HepG2 (cell line): ENCODE measurements around the gene PHYH. TPM values are rescaled to one million over a fixed set of nuclear protein-coding genes. Genes with fewer than 3 reads are reported as not detected.

Experiments
- CCDC6 ChIP-seq: sonication (generic); formaldehyde crosslinking; IDR thresholded peaks from 2 replicates; pipeline ENCODE4 v1.8.1; 2022; ENCODE audit warnings: mild to moderate bottlenecking, missing genetic modification reagents, moderate library complexity
- CENPX ChIP-seq: sonication (generic); formaldehyde crosslinking; IDR thresholded peaks from 2 replicates; pipeline ENCODE4 v1.9.0; 2021; ENCODE audit warnings: mild to moderate bottlenecking, missing genetic modification reagents, moderate library complexity
- HCFC1 ChIP-seq: fragments of 150-350 bp; IDR thresholded peaks from 2 replicates; pipeline ENCODE4 v1.6.1; 2014; ENCODE audit warnings: low read depth, low read length
- HHEX ChIP-seq: IDR thresholded peaks from 2 replicates; pipeline ENCODE4 v1.6.1; 2016; ENCODE audit warnings: control low read depth
- HOXA9 ChIP-seq: sonication (generic); formaldehyde crosslinking; IDR thresholded peaks from 2 replicates; pipeline ENCODE4 v1.8.1; 2022; ENCODE audit warnings: missing genetic modification reagents, mild to moderate bottlenecking, moderate library complexity, borderline replicate concordance
- RBFOX2 ChIP-seq: fragments of 200-400 bp; formaldehyde crosslinking; IDR thresholded peaks from 2 replicates; pipeline ENCODE4 v1.6.1; 2017; ENCODE audit warnings: low read depth, mild to moderate bottlenecking, low read length
- RFX5 ChIP-seq: IDR thresholded peaks from 2 replicates; pipeline ENCODE4 v1.6.1; 2011; ENCODE audit warnings: low read depth, low read length, improper control_type of control experiment
- SIX4 ChIP-seq: sonication (generic); formaldehyde crosslinking; IDR thresholded peaks from 2 replicates; pipeline ENCODE4 v1.4.0; 2020; ENCODE audit warnings: missing genetic modification reagents
- SP140L ChIP-seq: sonication (generic); formaldehyde crosslinking; IDR thresholded peaks from 2 replicates; pipeline ENCODE4 v1.4.0; 2020; ENCODE audit warnings: missing genetic modification reagents, borderline replicate concordance
- TBX2 ChIP-seq: sonication (generic); formaldehyde crosslinking; IDR thresholded peaks from 2 replicates; pipeline ENCODE4 v1.5.0; 2020; ENCODE audit warnings: missing genetic modification reagents, mild to moderate bottlenecking, borderline replicate concordance
- TRIM24 ChIP-seq: sonication (generic); formaldehyde crosslinking; IDR thresholded peaks from 2 replicates; pipeline ENCODE4 v1.8.0; 2022; ENCODE audit warnings: mild to moderate bottlenecking, missing genetic modification reagents
- ZBTB42 ChIP-seq: sonication (generic); formaldehyde crosslinking; IDR thresholded peaks from 2 replicates; pipeline ENCODE4 v1.5.0; 2020; ENCODE audit warnings: mild to moderate bottlenecking, missing genetic modification reagents
- ZFP62 ChIP-seq: sonication (generic); formaldehyde crosslinking; IDR thresholded peaks from 2 replicates; pipeline ENCODE4 v1.4.0; 2020; ENCODE audit warnings: missing genetic modification reagents
- ZNF17 ChIP-seq: sonication (generic); formaldehyde crosslinking; IDR thresholded peaks from 2 replicates; pipeline ENCODE4 v1.5.0; 2020; ENCODE audit warnings: mild to moderate bottlenecking, missing genetic modification reagents
- ZNF891 ChIP-seq: sonication (generic); formaldehyde crosslinking; IDR thresholded peaks from 2 replicates; pipeline ENCODE4 v1.5.0; 2020; ENCODE audit warnings: mild to moderate bottlenecking, missing genetic modification reagents
- polyA plus RNA-seq, 8 experiments: library from polyadenylated mRNA; depleted of rRNA in 3 of 8; stranded (reverse) in 7 of 8; unstranded in 1 of 8; fragments of >200 nt; fragmentation: Illumina TruSeq in 4 of 8; extraction: Trizol in 4 of 8; gene quantifications; 2 replicates each; pipeline versions ENCODE4 v1.2.1 to v1.2.3, GENCODE V29; 2011 to 2016; ENCODE audit warnings: low read depth in 4 of 8, missing spikeins in 1 of 8, mixed read lengths in 1 of 8; ENCODE audit not compliant: insufficient read depth in 1 of 8
- total RNA-seq, 5 experiments: library from RNA; depleted of rRNA; stranded (reverse); fragments of >200 nt; fragmentation: Illumina TruSeq; extraction: Trizol; gene quantifications; 2 replicates each; pipeline ENCODE4 v1.2.3, GENCODE V29; 2016; ENCODE audit warnings: low read depth in 1 of 5
- TF ChIP-seq, protein P1 (sequence below): sonication (generic); formaldehyde crosslinking; IDR thresholded peaks from 2 replicates; pipeline ENCODE4 v1.5.0; 2020; ENCODE audit warnings: missing genetic modification reagents
- TF ChIP-seq, protein P2 (sequence below): sonication (generic); formaldehyde crosslinking; IDR thresholded peaks from 2 replicates; pipeline ENCODE4 v1.4.0; 2020; ENCODE audit warnings: missing genetic modification reagents
- TF ChIP-seq, protein P3 (sequence below): sonication (generic); formaldehyde crosslinking; conservative IDR thresholded peaks from 2 replicates; pipeline ENCODE4 v1.5.0; 2020; ENCODE audit warnings: missing genetic modification reagents
- TF ChIP-seq, protein P4 (sequence below): sonication (generic); formaldehyde crosslinking; IDR thresholded peaks from 2 replicates; pipeline ENCODE4 v1.5.0; 2020; ENCODE audit warnings: mild to moderate bottlenecking, missing genetic modification reagents
- TF ChIP-seq, protein P5 (sequence below): sonication (generic); formaldehyde crosslinking; IDR thresholded peaks from 2 replicates; pipeline ENCODE4 v1.8.0; 2022; ENCODE audit warnings: mild to moderate bottlenecking, missing genetic modification reagents, borderline replicate concordance

Gene PHYH
- total and polyA plus RNA-seq, 2 of the 13 experiments (the other 11 are each of a cell fraction or from before 2014, with no cell fraction given): 27.2 to 34.5 TPM

DNA sequence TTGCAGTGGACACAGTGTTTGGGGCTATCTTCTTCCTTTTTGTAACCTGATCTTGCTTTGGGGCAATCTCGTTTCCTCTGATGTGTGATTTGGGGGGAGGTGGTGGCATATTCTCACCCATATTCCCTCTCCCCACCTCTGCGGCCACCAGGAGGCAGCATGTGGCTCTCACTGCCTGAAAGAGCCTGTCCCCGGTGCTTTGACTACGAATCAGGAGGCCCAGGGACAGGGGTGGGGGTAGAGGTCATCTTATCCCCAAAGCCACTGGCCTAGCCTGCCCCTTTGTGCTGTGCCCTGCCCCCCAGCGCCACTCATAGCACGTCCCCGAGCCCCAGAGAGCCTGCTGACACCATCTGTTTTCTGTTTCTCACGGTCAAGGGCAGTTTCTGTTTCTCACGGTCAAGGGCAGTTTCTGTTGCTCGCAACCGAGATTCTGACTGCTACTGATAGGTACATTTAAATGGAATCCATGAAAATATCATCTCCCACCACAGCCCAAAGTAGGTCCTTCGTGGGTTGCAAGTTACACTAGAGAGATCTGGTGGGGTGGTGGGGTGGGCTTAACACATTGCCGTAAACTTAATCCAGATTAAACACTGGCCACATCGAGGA lies 28.2 kb downstream of the PHYH start (continued):
- TF ChIP-seq, protein P1, sequence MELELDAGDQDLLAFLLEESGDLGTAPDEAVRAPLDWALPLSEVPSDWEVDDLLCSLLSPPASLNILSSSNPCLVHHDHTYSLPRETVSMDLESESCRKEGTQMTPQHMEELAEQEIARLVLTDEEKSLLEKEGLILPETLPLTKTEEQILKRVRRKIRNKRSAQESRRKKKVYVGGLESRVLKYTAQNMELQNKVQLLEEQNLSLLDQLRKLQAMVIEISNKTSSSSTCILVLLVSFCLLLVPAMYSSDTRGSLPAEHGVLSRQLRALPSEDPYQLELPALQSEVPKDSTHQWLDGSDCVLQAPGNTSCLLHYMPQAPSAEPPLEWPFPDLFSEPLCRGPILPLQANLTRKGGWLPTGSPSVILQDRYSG (CRISPR knock-in tag): no peak
- TF ChIP-seq TRIM24 (CRISPR knock-in tag): no peak
- no peak for TF ChIP-seq ZFP62
- TF ChIP-seq HOXA9 (CRISPR knock-in tag): no peak
- TF ChIP-seq, protein P2, sequence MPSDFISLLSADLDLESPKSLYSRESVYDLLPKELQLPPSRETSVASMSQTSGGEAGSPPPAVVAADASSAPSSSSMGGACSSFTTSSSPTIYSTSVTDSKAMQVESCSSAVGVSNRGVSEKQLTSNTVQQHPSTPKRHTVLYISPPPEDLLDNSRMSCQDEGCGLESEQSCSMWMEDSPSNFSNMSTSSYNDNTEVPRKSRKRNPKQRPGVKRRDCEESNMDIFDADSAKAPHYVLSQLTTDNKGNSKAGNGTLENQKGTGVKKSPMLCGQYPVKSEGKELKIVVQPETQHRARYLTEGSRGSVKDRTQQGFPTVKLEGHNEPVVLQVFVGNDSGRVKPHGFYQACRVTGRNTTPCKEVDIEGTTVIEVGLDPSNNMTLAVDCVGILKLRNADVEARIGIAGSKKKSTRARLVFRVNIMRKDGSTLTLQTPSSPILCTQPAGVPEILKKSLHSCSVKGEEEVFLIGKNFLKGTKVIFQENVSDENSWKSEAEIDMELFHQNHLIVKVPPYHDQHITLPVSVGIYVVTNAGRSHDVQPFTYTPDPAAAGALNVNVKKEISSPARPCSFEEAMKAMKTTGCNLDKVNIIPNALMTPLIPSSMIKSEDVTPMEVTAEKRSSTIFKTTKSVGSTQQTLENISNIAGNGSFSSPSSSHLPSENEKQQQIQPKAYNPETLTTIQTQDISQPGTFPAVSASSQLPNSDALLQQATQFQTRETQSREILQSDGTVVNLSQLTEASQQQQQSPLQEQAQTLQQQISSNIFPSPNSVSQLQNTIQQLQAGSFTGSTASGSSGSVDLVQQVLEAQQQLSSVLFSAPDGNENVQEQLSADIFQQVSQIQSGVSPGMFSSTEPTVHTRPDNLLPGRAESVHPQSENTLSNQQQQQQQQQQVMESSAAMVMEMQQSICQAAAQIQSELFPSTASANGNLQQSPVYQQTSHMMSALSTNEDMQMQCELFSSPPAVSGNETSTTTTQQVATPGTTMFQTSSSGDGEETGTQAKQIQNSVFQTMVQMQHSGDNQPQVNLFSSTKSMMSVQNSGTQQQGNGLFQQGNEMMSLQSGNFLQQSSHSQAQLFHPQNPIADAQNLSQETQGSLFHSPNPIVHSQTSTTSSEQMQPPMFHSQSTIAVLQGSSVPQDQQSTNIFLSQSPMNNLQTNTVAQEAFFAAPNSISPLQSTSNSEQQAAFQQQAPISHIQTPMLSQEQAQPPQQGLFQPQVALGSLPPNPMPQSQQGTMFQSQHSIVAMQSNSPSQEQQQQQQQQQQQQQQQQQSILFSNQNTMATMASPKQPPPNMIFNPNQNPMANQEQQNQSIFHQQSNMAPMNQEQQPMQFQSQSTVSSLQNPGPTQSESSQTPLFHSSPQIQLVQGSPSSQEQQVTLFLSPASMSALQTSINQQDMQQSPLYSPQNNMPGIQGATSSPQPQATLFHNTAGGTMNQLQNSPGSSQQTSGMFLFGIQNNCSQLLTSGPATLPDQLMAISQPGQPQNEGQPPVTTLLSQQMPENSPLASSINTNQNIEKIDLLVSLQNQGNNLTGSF: no peak
- TF ChIP-seq CCDC6 (CRISPR knock-in tag): no peak
- TF ChIP-seq HCFC1: no peak
- TF ChIP-seq, protein P3, sequence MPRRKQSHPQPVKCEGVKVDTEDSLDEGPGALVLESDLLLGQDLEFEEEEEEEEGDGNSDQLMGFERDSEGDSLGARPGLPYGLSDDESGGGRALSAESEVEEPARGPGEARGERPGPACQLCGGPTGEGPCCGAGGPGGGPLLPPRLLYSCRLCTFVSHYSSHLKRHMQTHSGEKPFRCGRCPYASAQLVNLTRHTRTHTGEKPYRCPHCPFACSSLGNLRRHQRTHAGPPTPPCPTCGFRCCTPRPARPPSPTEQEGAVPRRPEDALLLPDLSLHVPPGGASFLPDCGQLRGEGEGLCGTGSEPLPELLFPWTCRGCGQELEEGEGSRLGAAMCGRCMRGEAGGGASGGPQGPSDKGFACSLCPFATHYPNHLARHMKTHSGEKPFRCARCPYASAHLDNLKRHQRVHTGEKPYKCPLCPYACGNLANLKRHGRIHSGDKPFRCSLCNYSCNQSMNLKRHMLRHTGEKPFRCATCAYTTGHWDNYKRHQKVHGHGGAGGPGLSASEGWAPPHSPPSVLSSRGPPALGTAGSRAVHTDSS (CRISPR knock-in tag): no peak
- no peak for TF ChIP-seq HHEX (CRISPR knock-in tag)
- no peak for TF ChIP-seq ZNF17
- TF ChIP-seq, protein P4, sequence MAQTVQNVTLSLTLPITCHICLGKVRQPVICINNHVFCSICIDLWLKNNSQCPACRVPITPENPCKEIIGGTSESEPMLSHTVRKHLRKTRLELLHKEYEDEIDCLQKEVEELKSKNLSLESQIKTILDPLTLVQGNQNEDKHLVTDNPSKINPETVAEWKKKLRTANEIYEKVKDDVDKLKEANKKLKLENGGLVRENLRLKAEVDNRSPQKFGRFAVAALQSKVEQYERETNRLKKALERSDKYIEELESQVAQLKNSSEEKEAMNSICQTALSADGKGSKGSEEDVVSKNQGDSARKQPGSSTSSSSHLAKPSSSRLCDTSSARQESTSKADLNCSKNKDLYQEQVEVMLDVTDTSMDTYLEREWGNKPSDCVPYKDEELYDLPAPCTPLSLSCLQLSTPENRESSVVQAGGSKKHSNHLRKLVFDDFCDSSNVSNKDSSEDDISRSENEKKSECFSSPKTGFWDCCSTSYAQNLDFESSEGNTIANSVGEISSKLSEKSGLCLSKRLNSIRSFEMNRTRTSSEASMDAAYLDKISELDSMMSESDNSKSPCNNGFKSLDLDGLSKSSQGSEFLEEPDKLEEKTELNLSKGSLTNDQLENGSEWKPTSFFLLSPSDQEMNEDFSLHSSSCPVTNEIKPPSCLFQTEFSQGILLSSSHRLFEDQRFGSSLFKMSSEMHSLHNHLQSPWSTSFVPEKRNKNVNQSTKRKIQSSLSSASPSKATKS: no peak
- TF ChIP-seq RFX5: no peak
- no peak for TF ChIP-seq RBFOX2
- TF ChIP-seq, protein P5, sequence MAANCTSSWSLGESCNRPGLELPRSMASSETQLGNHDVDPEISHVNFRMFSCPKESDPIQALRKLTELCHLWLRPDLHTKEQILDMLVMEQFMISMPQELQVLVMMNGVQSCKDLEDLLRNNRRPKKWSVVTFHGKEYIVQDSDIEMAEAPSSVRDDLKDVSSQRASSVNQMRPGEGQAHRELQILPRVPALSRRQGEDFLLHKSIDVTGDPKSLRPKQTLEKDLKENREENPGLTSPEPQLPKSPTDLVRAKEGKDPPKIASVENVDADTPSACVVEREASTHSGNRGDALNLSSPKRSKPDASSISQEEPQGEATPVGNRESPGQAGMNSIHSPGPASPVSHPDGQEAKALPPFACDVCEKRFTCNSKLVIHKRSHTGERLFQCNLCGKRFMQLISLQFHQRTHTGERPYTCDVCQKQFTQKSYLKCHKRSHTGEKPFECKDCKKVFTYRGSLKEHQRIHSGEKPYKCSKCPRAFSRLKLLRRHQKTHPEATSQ (CRISPR knock-in tag): no peak
- TF ChIP-seq ZNF891 (CRISPR knock-in tag): peak; percentile 38
- TF ChIP-seq SIX4 (CRISPR knock-in tag): no peak; the same call in 1 of the 2 replicates
- no peak for TF ChIP-seq ZBTB42
- no peak for TF ChIP-seq CENPX
- no peak for TF ChIP-seq SP140L (CRISPR knock-in tag)
- peak; percentile 86 for TF ChIP-seq TBX2
